BLaER1 treated with 17β-estradiol and CSF1 and Interleukin-3, amounts not matched to agents 10 nM and 100 nM (cell line): Measurements from ENCODE around the gene GRID1.

ENCODE experiments used
- H3K27ac ChIP-seq, 11 experiments: shearing (Covaris generic); formaldehyde crosslinking; 2 replicates each; pipeline ENCODE4 v1.8.1; 2022
- H3K27me3 ChIP-seq, 11 experiments: shearing (Covaris generic); formaldehyde crosslinking; 2 replicates each; pipeline ENCODE4 v1.8.1; 2022
- H3K36me3 ChIP-seq, 11 experiments: shearing (Covaris generic); formaldehyde crosslinking; 2 replicates each; pipeline ENCODE4 v1.8.1; 2022
- H3K4me1 ChIP-seq, 10 experiments: shearing (Covaris generic); formaldehyde crosslinking; 2 replicates each; pipeline ENCODE4 v1.8.1; 2022
- H3K4me2 ChIP-seq, 11 experiments: shearing (Covaris generic); formaldehyde crosslinking; 2 replicates each; pipeline ENCODE4 v1.8.1; 2022
- H3K4me3 ChIP-seq, 10 experiments: shearing (Covaris generic); formaldehyde crosslinking; 2 replicates each; pipeline ENCODE4 v1.8.1; 2022
- H3K9ac ChIP-seq, 11 experiments: shearing (Covaris generic); formaldehyde crosslinking; 2 replicates each; pipeline ENCODE4 v1.8.1; 2022
- H3K9me3 ChIP-seq, 11 experiments: shearing (Covaris generic); formaldehyde crosslinking; replicated peaks in 1 of 11; 2 replicates each; pipeline ENCODE4 v1.8.1; 2022
- H4K20me1 ChIP-seq, 11 experiments: shearing (Covaris generic); formaldehyde crosslinking; 2 replicates each; pipeline ENCODE4 v1.8.1; 2022
- Cebpa-rat ChIP-seq, 11 experiments: shearing (Covaris generic); IDR thresholded peaks; 2 replicates each; pipeline ENCODE4 v1.8.1; 2022

Gene GRID1

DNA sequence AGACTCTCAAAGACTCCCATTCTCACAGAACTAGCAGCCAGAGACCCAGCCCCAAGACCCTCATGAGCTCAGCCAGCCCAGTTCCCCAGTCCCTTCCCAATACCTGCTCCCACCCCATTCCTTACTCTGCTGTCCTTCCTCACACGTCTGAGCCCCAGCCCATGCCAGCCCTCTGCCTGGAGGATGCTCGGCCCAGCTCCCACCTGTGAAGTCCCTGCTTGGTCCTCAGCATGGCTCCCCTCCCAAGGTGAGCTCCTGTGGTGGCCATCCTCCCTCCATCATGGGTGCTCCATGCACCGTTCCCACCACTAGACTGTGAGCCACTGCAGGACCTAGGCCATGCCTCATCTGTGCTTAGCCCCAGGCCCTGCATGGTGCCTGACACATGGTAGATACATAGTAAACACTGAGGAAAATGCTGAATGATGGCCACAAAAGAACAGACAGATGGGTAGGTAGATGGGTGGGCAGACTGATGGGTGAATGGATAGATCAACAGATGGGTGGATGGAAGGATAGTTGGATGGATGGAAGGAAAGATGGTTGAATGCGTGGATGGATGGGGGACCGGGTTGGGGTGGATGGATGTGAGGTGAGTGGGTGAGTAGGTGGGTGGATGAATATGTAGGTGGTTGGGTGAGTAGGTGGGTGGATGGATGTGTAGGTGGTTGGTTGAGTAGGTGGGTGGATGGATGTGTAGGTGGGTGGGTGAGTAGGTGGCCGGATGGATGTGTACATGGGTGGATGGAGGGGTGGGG lies 138.9 kb downstream of the GRID1 start:
- no peaks in the 10 kb centered on the region for H3K36me3 ChIP-seq
- H3K4me2 ChIP-seq, result no peak overlapping the region
- no peak overlapping the region for H3K27ac ChIP-seq
- H3K4me3 ChIP-seq, result no peak overlapping the region
- H3K9ac ChIP-seq, result no peak overlapping the region
- H3K4me1 ChIP-seq, result peaks cover 3 to 29% (median 14%) of the 10 kb centered on the region in 10 experiments; a peak in 19 of 20 replicates
- no peak for TF ChIP-seq Cebpa-rat (IDR thresholded peaks at IDR 0.05)
- H3K27me3 ChIP-seq, result no peaks in the 10 kb centered on the region
- H3K9me3 ChIP-seq, result no peaks in the 10 kb centered on the region
- H4K20me1 ChIP-seq, result no peaks in the 10 kb centered on the region

DNA sequence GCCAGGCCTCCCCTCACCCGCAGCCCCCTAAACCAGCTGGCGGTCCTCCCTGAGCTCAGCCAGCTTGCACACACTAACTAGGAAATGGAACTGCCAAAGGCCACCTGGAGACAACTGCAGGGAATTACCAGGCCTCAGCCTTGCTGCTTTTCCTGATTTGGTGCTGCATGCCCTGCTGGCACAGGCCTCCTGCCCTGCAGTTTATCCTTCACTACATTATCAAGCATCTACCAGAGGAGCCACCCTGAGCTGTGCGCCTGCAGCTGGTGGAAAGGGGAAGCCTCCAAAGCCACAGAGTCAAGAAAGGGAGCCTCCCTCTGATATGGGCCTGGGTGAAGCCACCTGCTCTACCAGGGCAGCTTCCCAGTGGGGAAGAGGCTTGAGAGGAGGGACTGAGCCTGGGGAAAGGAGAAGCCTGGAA lies 139.8 kb downstream of the GRID1 start:
- no peak for TF ChIP-seq Cebpa-rat (IDR thresholded peaks at IDR 0.05)
- no peaks in the 10 kb centered on the region for H3K9me3 ChIP-seq
- H3K4me1 ChIP-seq, result peaks cover 12 to 38% (median 19%) of the 10 kb centered on the region in 10 experiments; a peak in 19 of 20 replicates
- H3K36me3 ChIP-seq, result no peaks in the 10 kb centered on the region
- no peak overlapping the region for H3K27ac ChIP-seq
- H3K4me3 ChIP-seq, result no peak overlapping the region
- no peaks in the 10 kb centered on the region for H3K27me3 ChIP-seq
- H4K20me1 ChIP-seq, result no peaks in the 10 kb centered on the region
- H3K9ac ChIP-seq, result no peak overlapping the region
- peak overlapping the region in 4 of 11 experiments; percentile 12 to 35 (median 26); a peak in 4 of 22 replicates for H3K4me2 ChIP-seq

DNA sequence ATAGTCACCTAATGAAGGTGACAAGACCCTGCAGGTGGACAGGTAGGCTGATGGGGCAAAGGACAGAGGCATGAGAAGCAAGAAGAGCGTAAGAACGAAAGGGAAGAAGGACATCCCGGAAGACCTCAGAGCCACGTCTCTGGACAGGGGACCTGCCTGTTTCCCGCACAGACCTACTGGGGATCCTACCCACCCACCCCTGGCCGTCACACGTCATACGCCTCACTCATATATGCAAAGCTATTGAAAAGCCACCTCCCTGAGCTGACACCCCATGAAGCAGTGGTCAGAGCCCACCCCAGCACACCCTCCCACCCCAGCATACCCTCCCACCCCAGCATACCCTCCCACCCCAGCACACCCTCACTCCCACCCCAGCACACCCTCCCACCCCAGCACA lies 140.6 kb downstream of the GRID1 start:
- Histone ChIP-seq H3K4me2 (peak overlapping the region in 3 of 11 experiments; percentile 54 to 77 (median 57); a peak in 2 of 22 replicates), H4K20me1 (no peaks in the 10 kb centered on the region), H3K4me3 (no peak overlapping the region), H3K9ac (no peak overlapping the region), H3K27ac (peak overlapping the region in 2 of 11 experiments; percentile 54 to 60; a peak in 2 of 22 replicates), H3K9me3 (no peaks in the 10 kb centered on the region), H3K36me3 (no peaks in the 10 kb centered on the region), H3K27me3 (no peaks in the 10 kb centered on the region), H3K4me1 (peaks cover 15 to 42% (median 22%) of the 10 kb centered on the region in 10 experiments; a peak in 19 of 20 replicates)
- no peak for TF ChIP-seq Cebpa-rat (IDR thresholded peaks at IDR 0.05)

DNA sequence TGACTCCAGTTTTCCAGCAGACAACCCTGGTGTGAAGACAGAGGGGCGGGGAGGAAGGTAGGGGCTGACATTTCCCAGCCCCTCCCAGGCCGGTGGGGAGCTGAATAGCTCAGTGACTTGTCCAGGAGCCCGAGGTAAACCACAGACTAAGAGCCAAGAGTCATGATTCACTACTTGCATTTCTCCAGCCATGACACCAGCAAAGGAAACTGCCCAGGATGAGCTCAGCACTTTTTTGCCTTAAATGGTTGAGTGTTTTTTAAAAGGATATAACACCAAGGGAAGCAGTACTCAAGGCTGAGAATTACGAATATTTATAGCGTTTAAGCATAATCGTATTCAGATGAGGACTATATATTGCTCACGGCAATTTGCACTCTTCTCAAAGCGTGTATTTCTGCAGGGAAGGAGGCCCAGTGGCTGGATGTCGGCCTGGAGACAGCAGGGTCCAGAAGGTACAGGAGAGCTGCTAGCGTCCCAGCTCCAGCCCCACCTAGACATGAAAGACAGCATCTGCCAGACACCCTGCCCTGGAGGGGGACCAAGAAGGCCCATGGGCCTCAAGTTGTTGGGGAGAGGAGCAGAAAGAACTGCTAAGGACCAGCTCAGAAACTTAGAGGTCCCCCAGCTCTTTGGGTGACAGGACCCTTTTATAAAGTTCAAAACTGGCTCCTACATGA lies 141.4 kb downstream of the GRID1 start:
- Histone ChIP-seq H3K4me1 (peaks cover 15 to 42% (median 22%) of the 10 kb centered on the region in 10 experiments; a peak in 19 of 20 replicates), H3K36me3 (no peaks in the 10 kb centered on the region), H3K9ac (0 out of 22 replicates have a peak overlapping the region, but pooled peaks of 1 of the 11 experiments have one; percentile 5), H4K20me1 (no peaks in the 10 kb centered on the region; a peak in 1 of 22 replicates), H3K27ac (peak overlapping the region in 4 of 11 experiments; percentile 26 to 60 (median 44); a peak in 7 of 22 replicates), H3K4me2 (peak overlapping the region in 5 of 11 experiments; percentile 39 to 77 (median 57); a peak in 10 of 22 replicates), H3K27me3 (no peaks in the 10 kb centered on the region), H3K9me3 (no peaks in the 10 kb centered on the region), H3K4me3 (no peak overlapping the region)
- no peak for TF ChIP-seq Cebpa-rat (IDR thresholded peaks at IDR 0.05)

DNA sequence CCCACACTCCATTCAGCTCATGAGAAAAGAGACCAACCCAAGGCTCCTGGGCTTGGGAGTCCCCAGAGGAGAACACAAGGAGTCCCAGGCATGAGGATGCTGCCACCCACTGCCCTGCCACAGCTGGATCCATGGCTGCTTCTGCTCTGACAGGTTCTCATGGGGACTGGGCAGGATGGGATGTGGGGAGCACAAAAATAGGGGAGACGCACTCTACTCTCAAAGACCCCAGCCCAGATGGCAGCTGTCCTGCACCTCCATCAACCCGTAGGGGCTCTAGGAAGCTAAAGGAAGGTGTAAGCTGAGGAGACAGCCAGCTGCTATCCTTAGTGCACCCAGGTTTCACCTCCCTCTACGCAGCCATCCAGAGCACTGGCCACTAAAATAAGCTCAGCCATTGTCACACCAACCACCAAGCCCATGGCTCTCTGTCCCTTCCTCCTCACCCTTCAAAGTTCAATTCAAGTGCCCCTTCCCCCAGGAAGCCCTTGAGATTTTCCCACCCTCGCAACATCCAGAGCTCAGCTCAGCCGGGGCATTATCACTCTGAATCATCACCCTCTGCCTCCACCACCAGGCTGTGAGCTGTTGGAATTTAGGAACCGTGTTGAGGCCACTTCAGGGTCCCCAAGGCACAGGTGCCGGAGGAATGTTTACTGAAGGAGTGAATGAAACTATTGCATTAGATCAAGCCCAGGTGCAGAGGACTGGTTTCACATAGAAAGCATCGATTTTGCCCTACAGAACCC lies 142.1 kb downstream of the GRID1 start:
- Histone ChIP-seq H3K27me3 (no peaks in the 10 kb centered on the region), H3K4me2 (peak overlapping the region in 5 of 11 experiments; percentile 39 to 77 (median 57); a peak in 10 of 22 replicates), H3K9ac (no peak overlapping the region), H3K9me3 (no peaks in the 10 kb centered on the region), H3K36me3 (no peaks in the 10 kb centered on the region), H3K4me3 (no peak overlapping the region), H3K27ac (no peak overlapping the region), H4K20me1 (no peaks in the 10 kb centered on the region; a peak in 1 of 22 replicates), H3K4me1 (peaks cover 15 to 42% (median 22%) of the 10 kb centered on the region in 10 experiments; a peak in 19 of 20 replicates)
- TF ChIP-seq Cebpa-rat (IDR thresholded peaks at IDR 0.05), result no peak

DNA sequence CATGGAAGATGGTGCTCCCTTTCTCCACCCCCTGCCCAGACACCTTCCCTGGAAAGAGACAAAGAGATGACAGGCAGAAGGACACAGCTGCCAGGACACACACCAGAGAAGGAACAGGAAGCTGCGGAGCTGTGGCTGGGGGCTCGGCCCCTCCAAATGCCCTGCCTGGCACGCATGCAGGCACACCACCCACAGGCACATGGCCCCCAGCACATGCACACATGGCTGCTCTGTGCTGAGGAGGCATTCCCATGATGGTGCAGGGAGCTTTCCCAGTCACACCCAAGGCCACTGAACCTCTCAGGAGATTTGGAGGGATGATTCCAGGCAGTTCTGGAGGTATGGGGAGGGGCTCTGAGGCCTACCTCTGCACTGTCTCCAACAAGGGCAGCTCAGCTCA lies 143.3 kb downstream of the GRID1 start:
- Histone ChIP-seq H3K9ac (no peak overlapping the region), H3K27ac (no peak overlapping the region), H3K36me3 (no peaks in the 10 kb centered on the region), H3K4me2 (peak overlapping the region in 1 of 11 experiments; percentile 20; a peak in 2 of 22 replicates), H3K4me1 (peaks cover 15 to 42% (median 22%) of the 10 kb centered on the region in 10 experiments; a peak in 19 of 20 replicates), H4K20me1 (no peaks in the 10 kb centered on the region; a peak in 1 of 22 replicates), H3K9me3 (no peaks in the 10 kb centered on the region), H3K4me3 (no peak overlapping the region), H3K27me3 (no peaks in the 10 kb centered on the region)
- TF ChIP-seq Cebpa-rat (IDR thresholded peaks at IDR 0.05), result no peak

DNA sequence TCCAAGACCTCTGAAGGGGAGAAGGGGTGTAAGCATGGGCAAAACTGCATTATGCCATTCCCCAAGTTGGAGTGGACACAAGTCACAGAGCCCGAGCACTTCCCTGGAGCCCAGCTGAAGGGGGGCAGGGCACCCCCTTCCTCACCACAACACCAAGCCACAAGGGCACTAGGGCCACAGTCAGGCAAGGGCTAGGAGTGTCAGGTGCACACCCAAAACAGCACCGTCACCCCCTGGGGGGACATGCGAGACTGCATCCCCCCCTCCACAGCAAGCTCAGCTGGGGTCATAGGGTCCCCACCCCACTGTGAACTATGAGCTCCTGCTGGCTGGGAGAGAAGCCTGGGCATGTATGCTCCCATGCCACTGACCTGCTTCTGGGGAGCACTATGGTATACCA lies 143.9 kb downstream of the GRID1 start:
- Histone ChIP-seq H4K20me1 (no peaks in the 10 kb centered on the region; a peak in 1 of 22 replicates), H3K36me3 (no peaks in the 10 kb centered on the region), H3K27ac (no peak overlapping the region), H3K4me1 (peaks cover 15 to 42% (median 22%) of the 10 kb centered on the region in 10 experiments; a peak in 19 of 20 replicates), H3K9ac (no peak overlapping the region), H3K4me2 (peak overlapping the region in 6 of 11 experiments; percentile 10 to 38 (median 20); a peak in 7 of 22 replicates), H3K9me3 (no peaks in the 10 kb centered on the region), H3K4me3 (no peak overlapping the region), H3K27me3 (no peaks in the 10 kb centered on the region)
- no peak for TF ChIP-seq Cebpa-rat (IDR thresholded peaks at IDR 0.05)

DNA sequence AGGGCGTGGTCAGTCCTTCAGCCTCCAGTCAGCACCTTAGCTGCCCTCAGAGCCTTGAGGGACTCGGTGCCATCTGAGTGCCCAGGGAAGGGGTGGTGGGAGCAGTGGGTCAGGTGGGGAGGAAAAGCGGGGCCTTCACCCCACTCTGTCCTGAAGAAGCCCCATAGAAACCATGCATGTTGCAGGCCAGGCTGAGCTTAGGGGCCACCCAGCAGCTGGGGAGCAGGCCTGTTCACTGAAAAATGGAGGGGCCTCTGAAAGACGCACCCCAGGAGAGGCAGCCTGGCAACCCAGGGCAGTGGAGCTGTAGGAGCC lies 144.3 kb downstream of the GRID1 start:
- H3K27ac ChIP-seq, result no peak overlapping the region
- peaks cover 15 to 42% (median 22%) of the 10 kb centered on the region in 10 experiments; a peak in 19 of 20 replicates for H3K4me1 ChIP-seq
- no peak for TF ChIP-seq Cebpa-rat (IDR thresholded peaks at IDR 0.05)
- no peaks in the 10 kb centered on the region; a peak in 1 of 22 replicates for H4K20me1 ChIP-seq
- no peaks in the 10 kb centered on the region for H3K9me3 ChIP-seq
- H3K27me3 ChIP-seq, result no peaks in the 10 kb centered on the region
- peak overlapping the region in 6 of 11 experiments; percentile 10 to 38 (median 20); a peak in 5 of 22 replicates for H3K4me2 ChIP-seq
- no peaks in the 10 kb centered on the region for H3K36me3 ChIP-seq
- H3K9ac ChIP-seq, result no peak overlapping the region
- no peak overlapping the region for H3K4me3 ChIP-seq
